Measurements from ENCODE around the gene TMEM203.
A peak's percentile ranks its signal among the peaks of the same experiment; 100 is the strongest.

TMEM203 gene

DNA sequence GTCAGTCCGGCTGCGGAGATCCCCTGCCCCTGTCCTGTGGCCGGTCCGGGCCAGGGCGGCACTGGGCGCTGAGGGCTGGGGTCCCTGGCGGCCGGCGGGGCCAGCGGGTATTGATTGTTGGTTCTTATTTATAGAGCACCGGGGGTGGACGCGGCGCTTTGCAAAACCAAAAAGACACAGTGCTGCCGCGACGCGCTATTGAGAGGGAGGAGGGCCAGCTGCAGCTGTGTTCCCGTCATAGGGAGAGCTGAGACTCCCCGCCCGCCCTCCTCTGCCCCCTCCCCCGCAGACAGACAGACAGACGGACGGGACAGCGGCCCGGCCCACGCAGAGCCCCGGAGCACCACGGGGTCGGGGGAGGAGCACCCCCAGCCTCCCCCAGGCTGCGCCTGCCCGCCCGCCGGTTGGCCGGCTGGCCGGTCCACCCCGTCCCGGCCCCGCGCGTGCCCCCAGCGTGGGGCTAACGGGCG, 38.1 kb downstream of the TMEM203 start:
- H3K4me1 ChIP-seq (ENCODE audit: control insufficient read depth, insufficient read depth, low read length): peaks cover 9% of the 10 kb centered on the region
- DNase-seq (ENCODE audit: low read depth, low spot score): no peak
- no peaks in the 10 kb centered on the region for H3K9me3 ChIP-seq (ENCODE audit: control insufficient read depth, insufficient read depth, low read length)
- peaks cover 42% of the 10 kb centered on the region for H3K27me3 ChIP-seq (ENCODE audit: control insufficient read depth, insufficient read depth, low read length)
- H3K36me3 ChIP-seq (ENCODE audit: control insufficient read depth, insufficient read depth, low read length): no peaks in the 10 kb centered on the region; the same call in 1 of the 2 replicates
- no peak overlapping the region for H3K4me3 ChIP-seq (ENCODE audit: low read length)
- no peak overlapping the region for H3K27ac ChIP-seq (ENCODE audit: low read length)
- WGBS (ENCODE audit: insufficient coverage, insufficient read length): no CpG with 5 or more reads among the region's 44 CpGs

- no CpG with 5 or more reads among the region's 22 CpGs for WGBS (ENCODE audit: insufficient coverage, insufficient read length)
These were observed 38.8 kb downstream of the TMEM203 start for GRCh38 chr9:137166380-137167229.

DNA sequence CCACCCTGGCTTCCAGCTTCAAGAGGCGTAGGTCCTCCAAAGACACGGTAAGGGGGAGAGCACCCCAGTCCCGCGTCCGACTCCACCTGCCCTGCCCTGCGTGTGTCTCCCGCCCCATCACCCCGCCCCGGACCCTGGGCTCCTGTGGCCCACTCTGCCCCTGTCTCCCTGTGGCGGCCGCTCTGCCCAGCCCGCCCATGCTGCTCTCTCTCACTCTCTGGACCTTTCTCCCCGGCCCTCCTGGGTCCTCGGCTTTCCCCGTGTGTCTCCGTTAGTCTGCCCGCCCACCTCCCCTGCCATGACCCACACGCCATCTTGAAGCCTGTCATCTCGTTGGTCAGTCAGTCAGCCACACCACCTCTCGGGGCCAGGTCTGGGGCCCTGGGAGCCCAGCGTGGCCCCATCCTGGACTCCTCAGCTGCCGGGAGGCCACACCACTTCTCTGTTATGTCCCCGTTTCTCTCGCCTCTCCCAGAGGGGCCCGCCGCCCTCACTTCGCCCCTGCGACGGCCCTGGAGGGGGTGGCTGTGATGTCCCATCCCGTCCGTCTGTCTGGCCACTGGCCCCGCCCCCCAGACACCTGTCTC, 40.1 kb downstream of the TMEM203 start:
- Histone ChIP-seq H3K9me3 (ENCODE audit: control insufficient read depth, insufficient read depth, low read length) (no peaks in the 10 kb centered on the region), H3K36me3 (ENCODE audit: control insufficient read depth, insufficient read depth, low read length) (no peaks in the 10 kb centered on the region; the same call in 1 of the 2 replicates), H3K4me1 (ENCODE audit: control insufficient read depth, insufficient read depth, low read length) (peaks cover 13% of the 10 kb centered on the region), H3K27me3 (ENCODE audit: control insufficient read depth, insufficient read depth, low read length) (peaks cover 42% of the 10 kb centered on the region), H3K27ac (ENCODE audit: low read length) (no peak overlapping the region), H3K4me3 (ENCODE audit: low read length) (no peak overlapping the region)
- WGBS (ENCODE audit: insufficient coverage, insufficient read length): no CpG with 5 or more reads among the region's 32 CpGs
- DNase-seq (ENCODE audit: low read depth, low spot score): no peak

More at GRCh38 chr9:137166380-137167229, 38.8 kb downstream of the TMEM203 start:
- Histone ChIP-seq H3K4me3 (ENCODE audit: low read length) (no peak overlapping the region), H3K9me3 (ENCODE audit: control insufficient read depth, insufficient read depth, low read length) (no peaks in the 10 kb centered on the region), H3K4me1 (ENCODE audit: control insufficient read depth, insufficient read depth, low read length) (peaks cover 9% of the 10 kb centered on the region), H3K36me3 (ENCODE audit: control insufficient read depth, insufficient read depth, low read length) (no peaks in the 10 kb centered on the region; the same call in 1 of the 2 replicates), H3K27me3 (ENCODE audit: control insufficient read depth, insufficient read depth, low read length) (peaks cover 44% of the 10 kb centered on the region), H3K27ac (ENCODE audit: low read length) (no peak overlapping the region)
- DNase-seq (ENCODE audit: low read depth, low spot score): no peak

- peaks cover 10% of the 10 kb centered on the region; the same call in 1 of the 2 replicates for H3K4me1 ChIP-seq (ENCODE audit: control insufficient read depth, insufficient read depth, low read length)
- no peaks in the 10 kb centered on the region; the same call in 1 of the 2 replicates for H3K36me3 ChIP-seq (ENCODE audit: control insufficient read depth, insufficient read depth, low read length)
- no peaks in the 10 kb centered on the region for H3K9me3 ChIP-seq (ENCODE audit: control insufficient read depth, insufficient read depth, low read length)
- whole genome bisulfite sequencing (ENCODE audit: insufficient coverage, insufficient read length): no CpG with 5 or more reads among the region's 34 CpGs
- no peak overlapping the region for H3K27ac ChIP-seq (ENCODE audit: low read length)
- DNase-seq (ENCODE audit: low read depth, low spot score): no peak
- peaks cover 37% of the 10 kb centered on the region for H3K27me3 ChIP-seq (ENCODE audit: control insufficient read depth, insufficient read depth, low read length)
- no peak overlapping the region for H3K4me3 ChIP-seq (ENCODE audit: low read length)
These were observed 40.8 kb downstream of the TMEM203 start for GRCh38 chr9:137164370-137165249.

DNA sequence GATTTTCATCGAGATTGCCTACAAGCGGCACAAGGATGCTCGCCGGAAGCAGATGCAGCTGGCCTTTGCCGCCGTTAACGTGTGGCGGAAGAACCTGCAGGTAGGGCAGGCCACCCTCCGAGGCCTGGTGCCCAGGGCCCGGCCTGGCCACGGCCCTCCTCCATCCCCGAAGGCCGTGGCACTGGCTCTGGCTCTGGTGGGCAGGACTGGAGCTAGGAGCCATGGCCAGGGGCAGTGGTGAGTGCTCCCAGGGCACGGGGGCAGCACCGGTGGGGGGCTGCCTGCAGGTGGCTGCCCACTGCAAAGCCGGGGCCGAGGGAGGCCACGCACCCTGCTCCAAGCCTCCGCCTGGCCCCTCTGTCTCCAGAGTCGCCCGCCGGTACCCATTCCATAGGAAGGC, 41.6 kb downstream of the TMEM203 start:
- no peak overlapping the region for H3K4me3 ChIP-seq (ENCODE audit: low read length)
- no peak overlapping the region for H3K27ac ChIP-seq (ENCODE audit: low read length)
- no CpG with 5 or more reads among the region's 22 CpGs for WGBS (ENCODE audit: insufficient coverage, insufficient read length)
- H3K36me3 ChIP-seq (ENCODE audit: control insufficient read depth, insufficient read depth, low read length): no peaks in the 10 kb centered on the region; the same call in 1 of the 2 replicates
- DNase-seq (ENCODE audit: low read depth, low spot score): no peak
- peaks cover 38% of the 10 kb centered on the region for H3K27me3 ChIP-seq (ENCODE audit: control insufficient read depth, insufficient read depth, low read length)
- no peaks in the 10 kb centered on the region for H3K9me3 ChIP-seq (ENCODE audit: control insufficient read depth, insufficient read depth, low read length)
- H3K4me1 ChIP-seq (ENCODE audit: control insufficient read depth, insufficient read depth, low read length): peaks cover 10% of the 10 kb centered on the region; the same call in 1 of the 2 replicates

GRCh38 chr9:137163365-137163715, 42.1 kb downstream of the TMEM203 start:
- H3K36me3 ChIP-seq (ENCODE audit: control insufficient read depth, insufficient read depth, low read length): no peaks in the 10 kb centered on the region; the same call in 1 of the 2 replicates
- H3K27me3 ChIP-seq (ENCODE audit: control insufficient read depth, insufficient read depth, low read length): peaks cover 38% of the 10 kb centered on the region
- no peak overlapping the region for H3K27ac ChIP-seq (ENCODE audit: low read length)
- H3K4me3 ChIP-seq (ENCODE audit: low read length): peak overlapping the region; percentile 30; the same call in 1 of the 2 replicates
- H3K9me3 ChIP-seq (ENCODE audit: control insufficient read depth, insufficient read depth, low read length): no peaks in the 10 kb centered on the region
- no peak for DNase-seq (ENCODE audit: low read depth, low spot score)
- WGBS (ENCODE audit: insufficient coverage, insufficient read length): no CpG with 5 or more reads among the region's 26 CpGs
- H3K4me1 ChIP-seq (ENCODE audit: control insufficient read depth, insufficient read depth, low read length): peaks cover 8% of the 10 kb centered on the region; the same call in 1 of the 2 replicates

- no CpG with 5 or more reads among the region's 74 CpGs for WGBS (ENCODE audit: insufficient coverage, insufficient read length)
- Histone ChIP-seq H3K4me1 (ENCODE audit: control insufficient read depth, insufficient read depth, low read length) (peaks cover 6% of the 10 kb centered on the region; the same call in 1 of the 2 replicates), H3K27ac (ENCODE audit: low read length) (no peak overlapping the region), H3K9me3 (ENCODE audit: control insufficient read depth, insufficient read depth, low read length) (no peaks in the 10 kb centered on the region), H3K36me3 (ENCODE audit: control insufficient read depth, insufficient read depth, low read length) (no peaks in the 10 kb centered on the region; the same call in 1 of the 2 replicates), H3K4me3 (ENCODE audit: low read length) (peak overlapping the region; percentile 30; the same call in 1 of the 2 replicates), H3K27me3 (ENCODE audit: control insufficient read depth, insufficient read depth, low read length) (peaks cover 38% of the 10 kb centered on the region)
- no peak for DNase-seq (ENCODE audit: low read depth, low spot score)
These were observed 42.7 kb downstream of the TMEM203 start for GRCh38 chr9:137162505-137163364.

- no peak for DNase-seq (ENCODE audit: low read depth, low spot score)
- no CpG with 5 or more reads among the region's 71 CpGs for WGBS (ENCODE audit: insufficient coverage, insufficient read length)
- H3K4me3 ChIP-seq (ENCODE audit: low read length): peak overlapping the region; percentile 8; the same call in 1 of the 2 replicates
These were observed 43.6 kb downstream of the TMEM203 start for GRCh38 chr9:137161558-137162486.

More at GRCh38 chr9:137161558-137162486, 43.6 kb downstream of the TMEM203 start:
- peaks cover 30% of the 10 kb centered on the region for H3K27me3 ChIP-seq (ENCODE audit: control insufficient read depth, insufficient read depth, low read length)
- H3K27ac ChIP-seq (ENCODE audit: low read length): no peak overlapping the region
- H3K9me3 ChIP-seq (ENCODE audit: control insufficient read depth, insufficient read depth, low read length): no peaks in the 10 kb centered on the region
- no peaks in the 10 kb centered on the region; the same call in 1 of the 2 replicates for H3K36me3 ChIP-seq (ENCODE audit: control insufficient read depth, insufficient read depth, low read length)
- peaks cover 8% of the 10 kb centered on the region; the same call in 1 of the 2 replicates for H3K4me1 ChIP-seq (ENCODE audit: control insufficient read depth, insufficient read depth, low read length)
